Measurements from ENCODE around the gene IL17C.

The IL17C gene

DNA sequence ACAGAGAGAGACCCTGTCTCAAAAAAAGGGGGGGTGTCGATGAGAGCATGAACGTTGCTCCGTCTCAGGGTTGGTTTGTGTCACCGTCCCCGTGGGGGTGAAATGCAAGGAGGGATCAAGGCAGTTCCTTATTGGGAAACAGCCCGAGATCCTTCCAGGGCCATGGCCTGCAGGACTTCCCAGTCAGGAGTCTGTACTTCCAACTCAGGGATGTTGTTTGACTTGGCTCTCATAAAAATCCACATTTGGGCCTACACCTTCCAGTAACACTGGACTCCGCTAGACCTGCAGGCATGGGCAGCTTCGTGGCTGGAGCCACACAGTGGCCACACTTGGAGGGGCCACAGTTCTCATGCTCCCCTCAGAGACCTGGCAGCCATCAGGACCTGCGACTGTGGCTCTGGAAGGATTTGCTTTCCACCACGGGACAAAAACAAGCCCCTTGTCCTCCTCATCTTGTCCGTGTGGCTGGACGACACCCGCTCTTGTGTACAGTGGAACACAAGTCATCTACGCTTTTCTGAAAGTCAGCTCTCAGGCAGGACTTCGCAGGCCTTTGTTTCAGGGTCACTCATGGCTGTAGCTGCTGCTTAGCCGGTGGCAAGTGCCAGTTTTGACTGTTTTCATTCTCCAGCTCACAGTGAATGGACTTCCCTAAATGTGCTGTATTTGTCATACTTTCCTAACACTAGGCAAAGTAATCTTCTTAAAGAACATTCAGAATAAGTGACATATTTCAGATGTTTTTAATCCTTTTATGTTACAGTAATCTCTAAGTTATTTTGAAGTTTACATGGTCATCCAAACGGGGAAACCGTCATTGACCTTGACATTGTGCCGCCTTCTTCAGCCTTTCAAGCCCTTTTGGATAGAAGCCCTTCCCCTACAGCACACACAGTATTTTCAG lies 24.2 kb upstream of the IL17C start:
- peaks cover 20 to 34% of the 10 kb centered on the region in 2 donors for H3K4me1 Mint-ChIP-seq (ENCODE audit: low read depth in 2 of 2)
- no peak overlapping the region for H3K4me3 Mint-ChIP-seq
- H3K9me3 Mint-ChIP-seq = no peaks in the 10 kb centered on the region
- DNase-seq (no peak), ATAC-seq (replicated peaks) (no peak)
- H3K27me3 Mint-ChIP-seq = no peaks in the 10 kb centered on the region
- peak overlapping the region; percentile 36 to 98 for H3K27ac Mint-ChIP-seq
- H3K36me3 Mint-ChIP-seq (ENCODE audit: insufficient read depth) = peaks cover 63% of the 10 kb centered on the region

DNA sequence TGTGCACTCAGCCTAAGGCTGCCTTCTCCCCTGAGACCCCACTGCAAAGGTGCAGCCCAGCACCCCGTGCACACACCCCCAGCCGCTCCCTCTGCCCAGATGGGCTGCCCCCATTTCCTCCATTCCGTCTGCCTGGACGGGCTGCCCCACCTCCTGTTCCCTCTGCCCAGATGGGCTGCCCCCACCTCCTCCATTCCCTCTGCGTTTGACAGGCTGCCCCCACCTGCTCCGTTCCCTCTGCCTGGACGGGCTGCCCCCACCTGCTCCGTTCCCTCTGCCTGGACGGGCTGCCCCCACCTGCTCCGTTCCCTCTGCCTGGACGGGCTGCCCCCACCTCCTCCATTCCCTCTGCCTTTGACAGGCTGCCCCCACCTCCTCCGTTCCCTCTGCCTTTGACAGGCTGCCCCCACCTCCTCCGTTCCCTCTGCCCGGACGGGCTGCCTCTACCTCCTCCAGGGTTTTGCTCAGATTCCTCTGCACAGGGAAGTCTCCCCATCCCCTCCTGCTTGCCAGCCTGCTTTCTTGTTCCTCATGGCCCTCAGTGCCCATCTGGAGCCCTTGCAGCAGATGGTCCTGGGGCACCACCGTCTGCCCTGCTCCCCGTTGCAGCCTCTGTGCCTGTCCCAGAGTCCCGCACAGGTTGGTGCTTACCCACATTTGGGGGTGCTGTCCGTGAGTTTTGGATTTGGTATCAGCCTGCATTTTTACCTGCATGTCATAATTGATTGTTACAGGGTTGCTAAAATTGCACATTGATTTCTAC lies 23.4 kb upstream of the IL17C start:
- H3K36me3 Mint-ChIP-seq (ENCODE audit: insufficient read depth) = peaks cover 63% of the 10 kb centered on the region
- no peaks in the 10 kb centered on the region for H3K27me3 Mint-ChIP-seq
- peaks cover 28 to 42% of the 10 kb centered on the region in 2 donors for H3K4me1 Mint-ChIP-seq (ENCODE audit: low read depth in 2 of 2)
- H3K9me3 Mint-ChIP-seq = no peaks in the 10 kb centered on the region
- DNase-seq (no peak), ATAC-seq (replicated peaks) (no peak)
- H3K4me3 Mint-ChIP-seq = no peak overlapping the region
- H3K27ac Mint-ChIP-seq = peak overlapping the region; percentile 93 to 98

DNA sequence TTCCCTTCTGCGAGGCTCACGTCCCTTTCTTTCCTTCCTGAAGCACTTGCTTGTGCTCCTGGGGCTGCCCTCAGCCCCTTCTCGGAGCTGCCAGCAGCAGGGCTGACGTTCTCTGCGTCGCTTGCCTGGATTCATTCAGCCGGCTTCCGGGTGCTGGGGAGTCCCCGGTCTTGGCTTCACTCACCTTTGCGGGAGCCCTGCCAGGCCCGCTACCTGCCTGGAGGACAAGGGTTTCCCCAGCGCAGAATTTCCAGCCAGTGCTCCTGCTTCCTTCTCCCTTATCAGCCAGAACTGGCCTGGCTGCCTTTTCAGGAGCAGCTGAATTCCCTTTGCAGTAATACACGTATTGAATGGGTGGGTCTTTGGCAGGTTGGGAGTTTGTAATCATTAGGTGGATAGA lies 22.1 kb upstream of the IL17C start:
- Mint-ChIP-seq H3K36me3 (ENCODE audit: insufficient read depth) (peaks cover 67% of the 10 kb centered on the region), H3K27ac (peak overlapping the region; percentile 97 to 98), H3K4me1 (ENCODE audit: low read depth in 2 of 2) (peaks cover 34 to 48% of the 10 kb centered on the region in 2 donors), H3K9me3 (no peaks in the 10 kb centered on the region), H3K4me3 (no peak overlapping the region), H3K27me3 (no peaks in the 10 kb centered on the region)
- no peak for ATAC-seq (replicated peaks)
- no peak for DNase-seq

DNA sequence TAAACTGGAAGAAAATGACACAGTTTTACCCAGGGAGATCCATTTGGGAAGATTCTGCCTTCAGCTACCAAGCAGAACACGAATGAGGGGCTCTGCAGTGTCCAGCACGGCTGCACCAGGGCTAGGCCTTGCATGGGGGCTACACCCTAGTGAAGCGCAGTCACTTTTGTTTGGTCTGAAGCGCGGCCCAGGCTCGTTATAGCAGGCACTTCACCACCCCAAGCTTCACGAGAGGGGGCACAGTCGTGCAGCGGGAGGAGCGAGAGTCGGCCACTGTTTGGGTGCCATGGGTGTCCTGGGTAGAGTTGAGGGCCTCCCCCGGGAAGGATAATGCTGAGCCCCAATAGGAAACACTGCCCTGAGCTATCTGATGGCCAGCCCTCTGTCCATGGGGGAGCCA lies 21.6 kb upstream of the IL17C start:
- ATAC-seq (replicated peaks) (no peak), DNase-seq (no peak)
- peak overlapping the region; percentile 97 to 98 for H3K27ac Mint-ChIP-seq
- H3K36me3 Mint-ChIP-seq (ENCODE audit: insufficient read depth) = peaks cover 67% of the 10 kb centered on the region
- H3K27me3 Mint-ChIP-seq = no peaks in the 10 kb centered on the region
- H3K4me1 Mint-ChIP-seq (ENCODE audit: low read depth in 2 of 2) = peaks cover 34 to 51% of the 10 kb centered on the region in 2 donors
- no peaks in the 10 kb centered on the region for H3K9me3 Mint-ChIP-seq
- no peak overlapping the region for H3K4me3 Mint-ChIP-seq

DNA sequence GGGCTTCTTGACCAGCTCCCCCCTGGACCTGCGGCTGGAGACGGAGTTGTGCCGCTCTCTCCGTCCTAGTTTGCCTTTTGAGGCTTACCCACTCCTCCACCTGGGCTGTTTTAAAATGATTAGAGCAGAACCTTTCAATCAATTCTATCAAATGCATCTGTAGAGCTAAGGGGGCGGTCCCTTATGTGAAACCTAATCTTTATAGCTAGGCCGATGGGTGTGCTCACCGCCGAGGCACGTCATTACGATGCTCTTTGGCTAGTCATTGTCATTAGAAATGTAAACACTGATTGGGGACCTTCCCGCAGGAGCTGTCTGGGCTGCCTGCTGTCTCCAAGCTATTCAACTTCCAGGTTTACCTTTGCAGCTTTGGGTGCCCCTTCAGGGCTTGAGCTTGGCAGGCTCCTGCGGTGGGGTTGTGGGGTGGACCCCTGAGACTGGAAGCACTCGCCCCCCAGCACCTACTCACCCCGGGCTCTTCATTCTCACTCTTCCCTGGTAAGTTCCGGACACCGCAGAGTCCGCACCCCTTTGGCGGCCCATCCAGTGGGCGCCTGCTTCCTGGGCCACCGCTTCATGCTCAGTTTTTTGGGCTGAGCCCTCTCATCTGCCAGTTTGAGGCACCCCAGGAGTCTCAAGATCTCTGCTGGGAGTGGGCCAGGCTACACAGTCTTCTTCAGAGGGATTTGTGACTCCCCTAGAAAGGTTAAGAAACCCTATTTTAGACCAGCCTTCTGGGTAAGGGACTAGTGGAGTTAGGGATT lies 20.9 kb upstream of the IL17C start:
- H3K4me3 Mint-ChIP-seq = peak overlapping the region; percentile 30 to 73
- H3K9me3 Mint-ChIP-seq = no peaks in the 10 kb centered on the region
- no peaks in the 10 kb centered on the region for H3K27me3 Mint-ChIP-seq
- peak overlapping the region; percentile 97 to 98 for H3K27ac Mint-ChIP-seq
- ATAC-seq (replicated peaks) = no peak
- H3K36me3 Mint-ChIP-seq (ENCODE audit: insufficient read depth) = peaks cover 67% of the 10 kb centered on the region
- no peak for DNase-seq
- peaks cover 35 to 51% of the 10 kb centered on the region in 2 donors for H3K4me1 Mint-ChIP-seq (ENCODE audit: low read depth in 2 of 2)

DNA sequence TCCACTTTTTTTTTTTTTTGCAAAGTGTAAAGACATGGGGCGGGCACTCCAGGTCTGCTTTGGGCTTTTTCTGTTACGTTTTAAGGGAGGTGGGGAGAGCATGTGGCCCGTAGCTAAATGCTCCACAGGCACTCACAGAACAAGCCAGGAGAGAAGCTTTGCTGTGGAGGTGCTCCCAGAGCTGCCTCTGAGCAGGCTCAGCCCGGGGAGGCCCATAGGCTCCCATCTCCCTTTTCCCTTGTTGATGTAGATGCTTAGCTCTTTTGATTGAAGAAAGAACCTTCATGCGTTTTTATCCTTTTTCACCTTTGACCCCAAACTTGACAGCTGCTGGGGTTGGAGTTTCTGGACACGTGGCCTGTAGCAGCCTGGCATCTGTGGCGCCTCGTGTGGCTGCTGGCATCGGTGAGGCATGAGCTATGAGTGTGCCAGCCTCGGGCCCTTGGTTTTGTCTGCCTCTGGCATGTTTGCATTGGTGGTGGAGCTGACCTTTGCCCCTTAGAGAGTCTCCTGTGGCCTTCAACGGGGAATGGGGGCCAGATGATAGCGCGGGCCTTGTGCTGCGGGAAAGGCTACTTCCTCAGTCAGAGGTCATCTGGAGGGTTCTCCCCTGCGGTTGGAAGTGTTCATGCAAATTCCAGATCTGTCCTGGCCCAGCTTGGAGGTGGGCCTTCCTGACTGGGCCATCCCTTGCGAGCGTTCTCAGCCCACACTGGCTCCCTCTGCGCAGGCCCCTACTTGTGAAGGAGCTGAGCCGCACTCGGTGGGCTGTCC lies 20.0 kb upstream of the IL17C start:
- DNase-seq (no peak), ATAC-seq (replicated peaks) (no peak)
- Mint-ChIP-seq H3K4me3 (peak overlapping the region; percentile 30 to 73), H3K27ac (peak overlapping the region; percentile 97 to 98), H3K9me3 (no peaks in the 10 kb centered on the region), H3K27me3 (no peaks in the 10 kb centered on the region), H3K36me3 (ENCODE audit: insufficient read depth) (peaks cover 69% of the 10 kb centered on the region), H3K4me1 (ENCODE audit: low read depth in 2 of 2) (peaks cover 37 to 46% of the 10 kb centered on the region in 2 donors)

DNA sequence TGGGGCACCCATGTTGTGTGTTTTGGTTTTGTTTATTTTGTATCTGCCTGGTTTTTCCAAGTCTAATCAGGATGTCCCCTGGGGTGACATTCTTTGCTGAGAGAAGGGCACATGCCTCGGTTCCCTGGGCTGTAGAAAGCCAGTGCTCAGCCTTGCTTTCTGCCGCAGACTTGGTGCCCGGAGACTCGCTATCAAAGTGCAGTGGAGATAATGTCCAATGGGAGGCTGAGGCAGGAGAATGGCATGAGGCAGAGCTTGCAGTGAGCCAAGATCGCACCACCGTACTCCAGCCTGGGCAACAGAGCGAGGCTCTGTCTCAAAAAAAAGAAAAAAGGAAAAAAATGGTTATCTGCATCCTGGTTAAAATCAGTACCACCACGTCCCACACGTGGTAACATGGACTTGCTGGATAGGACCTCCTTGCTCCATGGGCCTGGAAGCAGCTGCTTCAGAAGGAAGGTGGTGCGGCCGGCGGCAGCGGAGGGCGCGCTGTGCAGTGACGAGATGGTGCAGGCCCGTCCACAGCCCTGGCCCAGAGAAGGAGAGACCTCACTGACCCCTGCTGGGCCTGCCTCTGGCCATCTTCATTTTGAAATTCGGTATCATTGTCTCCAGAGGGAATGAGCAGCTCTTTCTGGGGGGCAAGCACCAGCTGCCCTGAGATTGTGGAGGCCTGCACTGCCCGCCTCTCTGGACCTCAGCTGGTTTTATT lies 19.3 kb upstream of the IL17C start:
- peak overlapping the region; percentile 54 to 73 for H3K4me3 Mint-ChIP-seq
- ATAC-seq (replicated peaks) (no peak), DNase-seq (no peak)
- no peaks in the 10 kb centered on the region for H3K9me3 Mint-ChIP-seq
- no peaks in the 10 kb centered on the region for H3K27me3 Mint-ChIP-seq
- H3K27ac Mint-ChIP-seq = peak overlapping the region; percentile 97 to 98
- H3K36me3 Mint-ChIP-seq (ENCODE audit: insufficient read depth) = peaks cover 69% of the 10 kb centered on the region
- H3K4me1 Mint-ChIP-seq (ENCODE audit: low read depth in 2 of 2) = peaks cover 38 to 40% of the 10 kb centered on the region in 2 donors

DNA sequence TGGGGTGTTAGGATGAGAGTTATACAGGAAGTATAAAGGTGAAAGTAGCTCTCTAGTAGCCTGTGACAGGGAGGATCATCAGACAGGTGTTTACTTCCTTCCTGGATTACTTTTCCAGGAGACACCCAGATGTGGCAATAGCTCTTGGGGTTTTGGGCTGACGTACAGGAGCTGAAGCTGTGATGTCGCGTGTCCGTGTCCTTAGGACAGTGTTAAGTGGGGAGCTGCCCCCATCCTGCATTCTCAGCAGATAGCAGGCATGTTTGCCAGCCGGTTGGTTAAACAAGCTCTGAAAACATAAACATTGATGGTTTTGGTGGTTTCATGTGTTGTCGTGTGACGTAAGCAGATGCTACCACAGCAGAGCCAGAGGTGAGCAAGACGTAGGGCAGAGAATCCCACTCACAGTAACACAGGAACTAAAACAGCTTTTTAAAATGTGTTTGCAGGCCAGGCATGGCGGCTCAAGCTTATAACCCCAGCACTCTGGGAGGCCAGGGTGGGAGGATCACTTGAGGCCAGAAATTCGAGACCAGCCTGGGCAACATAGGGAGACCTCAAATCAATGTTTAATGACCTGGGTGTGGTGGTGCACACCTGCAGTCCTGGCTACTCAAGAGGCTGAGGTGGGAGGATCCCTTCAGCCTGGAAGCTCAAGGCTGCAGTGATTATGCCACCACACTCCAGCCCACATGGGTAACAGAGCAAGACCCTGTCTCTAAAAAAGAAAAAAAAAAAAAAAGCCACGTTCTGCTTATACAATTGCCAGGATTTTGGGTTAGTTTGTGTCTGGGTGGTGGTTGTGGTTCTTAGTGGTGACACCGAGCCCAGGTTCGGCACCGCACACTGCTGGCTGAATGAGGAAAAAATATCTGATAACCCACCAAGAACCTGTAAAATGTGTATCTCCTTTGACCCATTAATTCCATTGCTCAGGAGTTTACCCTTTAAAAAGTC lies 18.2 kb upstream of the IL17C start:
- peak overlapping the region; percentile 97 to 98 for H3K27ac Mint-ChIP-seq
- peaks cover 74% of the 10 kb centered on the region for H3K36me3 Mint-ChIP-seq (ENCODE audit: insufficient read depth)
- peak overlapping the region; percentile 54 to 73 for H3K4me3 Mint-ChIP-seq
- H3K9me3 Mint-ChIP-seq = no peaks in the 10 kb centered on the region
- peaks cover 35% of the 10 kb centered on the region in 2 donors for H3K4me1 Mint-ChIP-seq (ENCODE audit: low read depth in 2 of 2)
- DNase-seq (peak; percentile 82 to 85 (median 83)), ATAC-seq (replicated peaks) (peak; percentile 86)
- H3K27me3 Mint-ChIP-seq = no peaks in the 10 kb centered on the region

DNA sequence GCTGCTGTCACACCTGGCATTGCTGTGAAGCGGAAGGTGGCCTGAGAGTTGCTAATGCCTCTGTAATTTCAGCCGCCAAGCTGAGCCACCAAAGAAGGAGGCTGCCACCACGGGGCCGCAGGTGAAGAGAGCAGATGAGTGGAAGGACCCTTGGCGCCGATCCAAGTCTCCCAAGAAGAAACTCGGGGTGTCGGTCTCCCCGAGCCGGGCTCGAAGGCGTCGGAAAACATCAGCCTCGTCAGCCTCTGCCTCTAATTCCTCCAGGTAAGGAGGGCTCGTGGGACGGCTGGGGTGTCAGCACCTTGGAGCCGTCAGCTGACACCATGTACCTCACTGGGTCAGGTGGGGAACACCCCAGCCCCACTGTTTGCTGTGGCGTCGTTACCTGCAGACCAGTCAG lies 16.2 kb upstream of the IL17C start:
- no peak for DNase-seq
- no peaks in the 10 kb centered on the region for H3K27me3 Mint-ChIP-seq
- peaks cover 27 to 28% of the 10 kb centered on the region in 2 donors for H3K4me1 Mint-ChIP-seq (ENCODE audit: low read depth in 2 of 2)
- peak overlapping the region; percentile 97 to 98 for H3K27ac Mint-ChIP-seq
- peak overlapping the region in 1 of 2 donors; percentile 48 for H3K4me3 Mint-ChIP-seq
- H3K36me3 Mint-ChIP-seq (ENCODE audit: insufficient read depth) = peaks cover 83% of the 10 kb centered on the region
- ATAC-seq (replicated peaks) = no peak
- no peaks in the 10 kb centered on the region for H3K9me3 Mint-ChIP-seq

DNA sequence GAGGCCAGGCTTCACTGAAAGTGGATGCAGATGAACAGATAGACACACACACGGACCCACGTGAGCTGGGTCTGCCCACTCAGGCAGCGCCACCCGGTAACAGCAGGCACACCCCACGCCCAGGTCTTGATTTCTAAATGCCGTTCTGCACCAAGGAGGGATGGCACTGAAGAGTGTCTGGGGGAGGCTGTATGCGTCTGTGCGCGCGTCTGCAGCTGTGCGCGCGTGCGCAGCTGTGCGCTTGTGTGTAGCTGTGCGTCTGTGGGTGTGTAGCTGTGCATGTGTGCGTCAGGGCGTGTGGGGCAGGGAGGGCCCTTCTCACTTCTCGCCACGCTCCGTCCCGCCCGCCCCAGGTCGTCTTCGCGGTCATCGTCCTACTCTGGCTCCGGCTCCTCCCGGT lies 15.5 kb upstream of the IL17C start:
- Mint-ChIP-seq H3K4me3 (peak overlapping the region in 1 of 2 donors; percentile 55), H3K27me3 (no peaks in the 10 kb centered on the region), H3K27ac (peak overlapping the region; percentile 91 to 97), H3K36me3 (ENCODE audit: insufficient read depth) (peaks cover 85% of the 10 kb centered on the region), H3K9me3 (no peaks in the 10 kb centered on the region), H3K4me1 (ENCODE audit: low read depth in 2 of 2) (peaks cover 25 to 27% of the 10 kb centered on the region in 2 donors)
- ATAC-seq (replicated peaks) (no peak), DNase-seq (no peak)

DNA sequence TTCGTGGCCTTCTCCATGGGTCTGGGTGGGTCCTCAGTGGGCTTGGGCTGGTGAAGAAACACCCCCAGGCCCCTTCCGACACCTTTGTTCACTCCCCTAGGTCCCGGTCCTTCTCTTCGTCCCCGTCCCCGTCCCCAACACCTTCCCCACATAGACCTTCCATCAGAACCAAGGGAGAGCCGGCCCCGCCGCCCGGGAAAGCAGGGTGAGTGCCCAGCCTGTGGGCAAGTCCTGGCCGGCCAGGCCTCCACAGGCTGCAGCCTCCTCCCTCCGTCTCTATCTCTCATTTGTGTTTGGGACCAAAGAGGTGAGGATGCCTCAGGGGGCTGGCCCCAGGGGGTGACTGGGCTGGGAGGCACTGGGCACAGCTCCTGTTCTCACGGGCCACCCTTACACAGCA lies 14.5 kb upstream of the IL17C start:
- Mint-ChIP-seq H3K27me3 (no peaks in the 10 kb centered on the region), H3K36me3 (ENCODE audit: insufficient read depth) (peaks cover 84% of the 10 kb centered on the region), H3K9me3 (no peaks in the 10 kb centered on the region), H3K4me1 (ENCODE audit: low read depth in 2 of 2) (peaks cover 24 to 30% of the 10 kb centered on the region in 2 donors), H3K4me3 (no peak overlapping the region), H3K27ac (peak overlapping the region; percentile 91 to 97)
- DNase-seq (no peak), ATAC-seq (replicated peaks) (no peak)
